ENCODE results near the gene ACOT7.

DNA sequence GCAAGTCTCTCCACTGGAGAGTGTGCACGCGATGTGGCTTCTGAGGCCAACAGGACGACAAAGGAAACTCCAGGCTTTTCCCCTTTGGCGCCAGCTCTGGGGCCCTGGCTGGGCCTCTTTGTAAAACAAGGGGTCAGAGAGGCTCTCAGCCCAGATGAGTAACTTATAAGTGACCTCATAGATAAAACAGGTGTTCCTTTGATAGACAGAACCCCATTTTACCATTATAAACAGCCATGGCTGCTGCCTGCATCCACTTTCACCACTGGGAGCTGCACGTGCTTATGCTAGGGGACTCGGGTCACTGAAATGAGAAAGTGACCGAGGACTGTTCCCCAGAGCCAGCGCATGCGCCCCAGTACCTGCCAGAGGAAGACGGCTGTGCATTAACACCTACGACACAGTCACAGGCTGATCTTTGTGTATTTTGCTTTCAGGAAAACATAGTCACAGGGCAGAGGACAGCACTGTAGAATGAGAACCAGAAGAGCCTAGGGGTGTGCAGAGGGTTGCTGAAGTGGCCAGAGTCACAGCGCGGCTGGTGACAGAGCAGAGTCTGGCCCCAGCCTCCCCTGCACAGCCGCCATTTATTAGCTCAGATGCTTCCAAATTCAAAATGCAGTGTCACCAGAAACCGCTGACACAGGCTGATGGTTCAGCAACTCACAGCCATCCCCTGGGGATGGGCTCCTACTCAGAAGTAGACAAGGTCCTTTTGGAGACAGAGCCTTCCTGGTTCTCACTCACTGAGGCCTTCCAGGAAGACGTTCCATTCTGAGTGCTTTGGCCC is 175.0 kb downstream of the ACOT7 start:
- TF ChIP-seq EZH2phosphoT487 (IDR thresholded peaks at IDR 0.05; ENCODE audit: borderline replicate concordance, low read length) = no peak
- TF ChIP-seq, protein P1, sequence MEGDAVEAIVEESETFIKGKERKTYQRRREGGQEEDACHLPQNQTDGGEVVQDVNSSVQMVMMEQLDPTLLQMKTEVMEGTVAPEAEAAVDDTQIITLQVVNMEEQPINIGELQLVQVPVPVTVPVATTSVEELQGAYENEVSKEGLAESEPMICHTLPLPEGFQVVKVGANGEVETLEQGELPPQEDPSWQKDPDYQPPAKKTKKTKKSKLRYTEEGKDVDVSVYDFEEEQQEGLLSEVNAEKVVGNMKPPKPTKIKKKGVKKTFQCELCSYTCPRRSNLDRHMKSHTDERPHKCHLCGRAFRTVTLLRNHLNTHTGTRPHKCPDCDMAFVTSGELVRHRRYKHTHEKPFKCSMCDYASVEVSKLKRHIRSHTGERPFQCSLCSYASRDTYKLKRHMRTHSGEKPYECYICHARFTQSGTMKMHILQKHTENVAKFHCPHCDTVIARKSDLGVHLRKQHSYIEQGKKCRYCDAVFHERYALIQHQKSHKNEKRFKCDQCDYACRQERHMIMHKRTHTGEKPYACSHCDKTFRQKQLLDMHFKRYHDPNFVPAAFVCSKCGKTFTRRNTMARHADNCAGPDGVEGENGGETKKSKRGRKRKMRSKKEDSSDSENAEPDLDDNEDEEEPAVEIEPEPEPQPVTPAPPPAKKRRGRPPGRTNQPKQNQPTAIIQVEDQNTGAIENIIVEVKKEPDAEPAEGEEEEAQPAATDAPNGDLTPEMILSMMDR (IDR thresholded peaks at IDR 0.05; ENCODE audit: low read depth, low read length, poor library complexity, severe bottlenecking) = no peak
